Right lobe of liver (tissue), 6 donors: ENCODE measurements around the gene SYNGR2. TPM values are rescaled to one million over a fixed set of nuclear protein-coding genes. Genes with fewer than 3 reads are reported as not detected.

Source experiments
- ATAC-seq, 4 donors: fragments of 200-7000 bp; cut with Tn5 transposase; one replicate each; pipeline ENCODE4 v1.9.1; 2020; ENCODE audit warnings: mild to moderate bottlenecking in 4 of 4, moderate library complexity in 4 of 4
- DNase-seq, 3 donors: peaks; one replicate each; pipeline ENCODE4 v3.0.0-alpha.2; 2020
- H3K27ac ChIP-seq, 3 donors: fragments of 200-600 bp; one replicate each; pipeline ENCODE4 v1.8.0; 2022
- H3K27me3 ChIP-seq, 2 donors: fragments of 200-600 bp; one replicate each; pipeline ENCODE4 v1.8.0; 2022
- H3K36me3 ChIP-seq, 4 donors: fragments of 200-600 bp; sonication (generic) in 1 of 4; one replicate each; pipeline versions ENCODE4 v1.5.1 to v1.8.0; 2017 to 2022; ENCODE audit warnings: control low read depth in 1 of 4
- H3K4me1 ChIP-seq, 4 donors: fragments of 200-600 bp; sonication (generic) in 1 of 4; one replicate each; pipeline versions ENCODE4 v1.5.1 to v1.8.0; 2017 to 2022; ENCODE audit warnings: control low read depth in 1 of 4
- H3K4me3 ChIP-seq, 3 donors: fragments of 200-600 bp; one replicate each; pipeline ENCODE4 v1.8.0; 2022
- H3K9me3 ChIP-seq, 4 donors: fragments of 200-600 bp; sonication (generic) in 1 of 4; one replicate each; pipeline versions ENCODE4 v1.5.1 to v1.8.0; 2017 to 2022; ENCODE audit warnings: control low read depth in 1 of 4
- CTCF ChIP-seq, 4 donors: fragments of 200-600 bp in 3 of 4; fragments of 450-650 bp in 1 of 4; IDR thresholded peaks; one replicate each; pipeline versions ENCODE4 v1.5.1 to v1.8.0; 2016 to 2022; ENCODE audit warnings: antibody characterized with exemption in 4 of 4, mild to moderate bottlenecking in 2 of 4
- POLR2A ChIP-seq: fragments of 450-650 bp; IDR thresholded peaks from one replicate; pipeline ENCODE4 v1.6.1; 2017; ENCODE audit warnings: antibody characterized with exemption, mild to moderate bottlenecking
- WGBS: methylation state at CpG from one replicate; pipeline ENCODE4 v1.1.6; 2018; ENCODE audit warnings: low coverage, low lambda C conversion rate; ENCODE audit not compliant: insufficient coverage; ENCODE audit errors: missing lambda C conversion rate; 5-methylcytosine and 5-hydroxymethylcytosine counted together
- intact Hi-C, 2 donors: fragments of 100-400 bp; cut with DNase I; formaldehyde crosslinking; loops; one replicate each; pipeline versions ENCODE4 v1.11.2 to v1.14.1; 2022
- total RNA-seq, 6 experiments: library from RNA; depleted of rRNA in 2 of 6; stranded (reverse); fragments of >200 nt in 2 of 6; fragmentation: NEBNext Ultra II Directional in 3 of 6; extraction: Animal tissue kit (Norgen Biotek cat#: 25700) in 3 of 6; gene quantifications; one replicate each; pipeline versions ENCODE4 v1.1.0 to v1.2.4, GENCODE V29; 2016 to 2023
- donor health status: DM: no; HTN: yes; CAD: no.
- donor health status: DM: no; HTN: no; CAD: no.
- donor health status: DM: no; HTN: no; CAD: no.
- donor health status: DM: no; HTN: yes; CAD: no.
- donor health status: DM: no; HTN: yes; CAD: no.

Gene SYNGR2
- total RNA-seq, 6 experiments from 2014 or later: 43.3 to 55.8 (median 50.4) TPM

DNA sequence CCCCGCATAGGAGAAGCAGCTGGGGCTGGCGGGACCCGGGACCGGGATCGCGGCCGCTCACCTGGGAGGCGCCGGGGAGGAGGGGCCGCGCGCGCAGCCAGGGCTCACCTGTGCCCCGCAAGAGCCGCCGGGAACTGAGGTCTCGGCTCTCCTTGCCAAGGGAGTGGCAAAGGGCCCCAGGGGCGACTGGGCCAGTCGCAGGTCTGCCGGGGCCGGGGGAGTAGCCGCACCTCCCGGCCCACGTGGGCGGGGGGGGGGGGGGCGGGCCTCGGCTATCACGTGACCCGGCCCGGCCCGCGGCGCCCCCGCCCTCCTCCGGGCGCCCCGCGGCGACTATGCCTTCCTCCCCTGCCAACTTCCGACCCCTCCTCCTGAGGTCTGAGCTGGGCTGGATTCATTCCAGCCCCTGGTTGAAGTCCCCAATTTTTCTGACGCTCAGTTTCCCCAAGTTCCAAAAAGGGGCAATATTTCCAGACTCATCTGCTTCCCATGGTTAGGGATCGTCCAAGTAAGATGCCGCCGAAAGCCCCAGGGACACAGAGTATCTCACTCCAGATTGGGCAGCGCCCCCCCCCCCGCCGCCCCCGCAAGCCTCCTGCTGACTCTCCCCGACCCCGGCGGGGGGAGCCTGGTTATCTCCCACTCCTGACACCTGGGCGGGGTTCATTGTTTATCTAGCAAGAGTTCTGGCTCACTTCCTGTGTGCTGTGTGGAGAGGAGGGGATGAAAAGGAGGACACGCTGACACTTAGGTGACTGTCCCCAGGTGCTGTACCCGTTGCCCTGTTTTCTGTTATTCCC lies 39.6 kb upstream of the SYNGR2 start, which contains the start of gene TMC6:
Gene TMC6, minus strand, starts transcription at position 205 of the 800 bp plus-strand sequence. CDS start 1,923 bp downstream, outside the sequence.
- peaks cover 0 to 25% (median 2%) of the 10 kb centered on the region in 4 donors for H3K4me1 ChIP-seq
- no peaks in the 10 kb centered on the region for H3K36me3 ChIP-seq
- no peaks in the 10 kb centered on the region for H3K9me3 ChIP-seq
- H3K4me3 ChIP-seq: peak within 1 kb of the TSS; percentile 58 to 76 (median 60)
- no peaks in the 10 kb centered on the region for H3K27me3 ChIP-seq
- peak in 1 of 3 donors; percentile 66 for DNase-seq
- 3% methylated on average over 7 of the region's 54 CpGs for WGBS
- ATAC-seq: peak; percentile 11 to 39 (median 26)
- H3K27ac ChIP-seq: peak within 1 kb of the TSS; percentile 69 to 80 (median 77)
- TF ChIP-seq CTCF (IDR thresholded peaks at IDR 0.05) (no peak), POLR2A (peak; percentile 54)
- intact Hi-C loops: no loop called here

DNA sequence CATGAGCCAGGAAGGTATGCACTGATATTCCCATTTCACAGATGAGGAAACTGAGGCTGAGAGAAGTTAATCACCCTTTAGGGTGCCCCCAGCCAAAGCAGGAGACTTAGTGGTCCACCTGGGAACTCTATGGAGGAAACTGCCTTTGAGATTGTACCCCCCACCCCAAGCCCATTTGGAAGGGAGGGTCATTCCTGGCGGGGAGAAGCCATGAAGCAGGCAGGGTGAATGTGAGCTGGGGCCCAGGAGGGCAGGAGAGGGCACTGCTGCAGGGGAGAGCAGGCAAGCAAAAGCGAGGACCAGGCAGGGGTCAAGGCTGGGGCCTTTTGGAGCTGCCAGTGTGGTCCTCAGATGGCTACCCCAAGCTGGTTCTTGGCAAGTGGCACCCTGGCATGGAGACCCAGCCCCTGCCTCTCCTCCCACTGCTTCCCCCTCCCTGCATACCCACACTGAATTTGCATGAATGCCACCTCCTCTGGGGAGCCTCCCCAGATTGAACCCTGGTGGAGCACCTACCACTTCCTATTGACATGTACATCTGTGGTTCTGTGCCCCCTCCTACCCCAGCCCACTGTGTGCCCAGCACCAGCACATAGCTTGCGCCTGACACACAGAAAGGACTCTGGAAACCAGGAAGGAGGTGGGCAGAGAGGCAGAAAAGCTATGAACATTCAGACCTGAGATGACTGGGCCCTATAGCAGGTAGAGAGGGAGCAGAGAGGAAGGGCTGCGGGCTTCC lies 38.9 kb upstream of the SYNGR2 start:
- ATAC-seq: no peak
- no peaks in the 10 kb centered on the region for H3K9me3 ChIP-seq
- intact Hi-C loops: no loop called here
- no peaks in the 10 kb centered on the region for H3K27me3 ChIP-seq
- H3K27ac ChIP-seq: peak overlapping the region in 1 of 3 donors; percentile 80
- peak in 2 of 3 donors; percentile 13 to 57 for DNase-seq
- TF ChIP-seq CTCF (IDR thresholded peaks at IDR 0.05) (no peak), POLR2A (no peak)
- 77% methylated on average over 2 of the region's 4 CpGs for WGBS
- H3K4me1 ChIP-seq: peaks cover 0 to 25% (median 2%) of the 10 kb centered on the region in 4 donors
- no peak overlapping the region for H3K4me3 ChIP-seq
- no peaks in the 10 kb centered on the region for H3K36me3 ChIP-seq

DNA sequence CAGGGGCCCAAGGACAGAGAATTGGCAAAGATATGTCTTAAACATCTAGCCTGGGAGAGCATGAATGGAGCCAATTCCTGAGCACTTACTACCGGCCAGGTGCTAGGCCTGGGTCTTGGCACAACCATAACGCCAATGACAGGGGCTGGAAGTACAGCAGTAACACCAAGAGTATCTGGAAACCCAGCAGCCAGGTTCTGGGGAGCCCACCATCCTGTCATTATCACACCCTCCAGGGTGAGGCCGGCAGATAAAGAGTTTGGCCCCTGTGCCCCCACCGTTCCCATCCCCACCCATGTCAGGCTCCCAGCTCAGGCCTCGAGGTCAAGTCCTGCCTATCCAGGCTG lies 38.3 kb upstream of the SYNGR2 start:
- intact Hi-C loops: no loop called here
- Histone ChIP-seq H3K4me1 (peaks cover 0 to 25% (median 2%) of the 10 kb centered on the region in 4 donors), H3K9me3 (no peaks in the 10 kb centered on the region), H3K36me3 (no peaks in the 10 kb centered on the region), H3K4me3 (peak overlapping the region in 1 of 3 donors; percentile 40), H3K27ac (peak overlapping the region in 1 of 3 donors; percentile 47), H3K27me3 (no peaks in the 10 kb centered on the region)
- WGBS: 17% methylated on average over 1 of the region's 5 CpGs
- no peak for TF ChIP-seq POLR2A
- no peak for TF ChIP-seq CTCF (IDR thresholded peaks at IDR 0.05)
- DNase-seq (no peak), ATAC-seq (no peak)

GRCh38 chr17:78130437-78131101 lies 37.8 kb upstream of the SYNGR2 start, which contains the start of gene TMC8:
TMC8 (plus strand) TSS chr17:78130771; CDS start chr17:78131589, 818 bp downstream.
- H3K9me3 ChIP-seq: no peaks in the 10 kb centered on the region
- WGBS: no CpG with 5 or more reads among the region's 10 CpGs
- H3K4me3 ChIP-seq: peak within 1 kb of the TSS; percentile 18 to 40 (median 23)
- ATAC-seq (peak; percentile 25 to 38 (median 31)), DNase-seq (peak in 2 of 3 donors; percentile 44 to 65)
- H3K27me3 ChIP-seq: no peaks in the 10 kb centered on the region
- H3K27ac ChIP-seq: peak within 1 kb of the TSS in 2 of 3 donors; percentile 47 to 51
- no peaks in the 10 kb centered on the region for H3K36me3 ChIP-seq
- TF ChIP-seq CTCF (IDR thresholded peaks at IDR 0.05): no peak
- TF ChIP-seq POLR2A: no peak
- H3K4me1 ChIP-seq: peaks cover 0 to 20% (median 2%) of the 10 kb centered on the region in 4 donors
- intact Hi-C loops: no loop called here
